Esophagus (tissue), 2 donors: ENCODE results near the gene MDFI. TPM values are rescaled to one million over a fixed set of nuclear protein-coding genes. Genes with fewer than 3 reads are reported as not detected.

ENCODE experiments used
- H3K27ac ChIP-seq, 2 donors: one replicate each; pipeline ENCODE4 v1.5.1; 2013; ENCODE audit warnings: low read depth in 2 of 2, mild to moderate bottlenecking in 2 of 2, inconsistent platforms in 1 of 2, low read length in 1 of 2, moderate library complexity in 1 of 2
- H3K27me3 ChIP-seq, 2 donors: one replicate each; pipeline ENCODE4 v1.6.1; 2013; ENCODE audit warnings: low read length in 2 of 2, control low read depth in 1 of 2, mild to moderate bottlenecking in 1 of 2; ENCODE audit not compliant: insufficient read depth in 2 of 2, control insufficient read depth in 1 of 2
- H3K36me3 ChIP-seq, 2 donors: one replicate each; pipeline ENCODE4 v1.6.1; 2013; ENCODE audit warnings: low read length in 1 of 2; ENCODE audit not compliant: control insufficient read depth in 2 of 2, insufficient read depth in 2 of 2
- H3K4me1 ChIP-seq, 2 donors: one replicate each; pipeline ENCODE4 v1.6.1; 2013; ENCODE audit warnings: low read length in 1 of 2; ENCODE audit not compliant: control insufficient read depth in 2 of 2, insufficient read depth in 2 of 2
- H3K4me3 ChIP-seq, 2 donors: one replicate each; pipeline ENCODE4 v1.5.1; 2013; ENCODE audit warnings: low read length in 2 of 2, mild to moderate bottlenecking in 2 of 2, low read depth in 1 of 2, moderate library complexity in 1 of 2
- H3K9me3 ChIP-seq, 2 donors: one replicate each; pipeline ENCODE4 v1.6.1; 2013; ENCODE audit warnings: mild to moderate bottlenecking in 2 of 2, low read depth in 1 of 2, low read length in 1 of 2, moderate library complexity in 1 of 2; ENCODE audit not compliant: control insufficient read depth in 2 of 2, insufficient read depth in 1 of 2
- WGBS, 2 donors: extraction: QIAGEN DNeasy Blood & Tissue Kit; methylation state at CpG; one replicate each; pipeline ENCODE4 v1.1.7; 2013; 5-methylcytosine and 5-hydroxymethylcytosine counted together
- polyA plus RNA-seq, 2 donors: library from polyadenylated mRNA; stranded (reverse); fragments of 200-250 nt; gene quantifications; one replicate each; pipeline ENCODE4 v1.2.3, GENCODE V29; 2013
- donor health status: healthy with polysubstance abuse.
- donor health status: Bipolar disorder and iron deficiency.

MDFI gene
- polyA plus RNA-seq, 2 donors = 57.2 to 70.3 TPM

- Histone ChIP-seq H3K4me3 (no peak overlapping the region), H3K9me3 (no peaks in the 10 kb centered on the region), H3K27ac (no peak overlapping the region), H3K4me1 (no peaks in the 10 kb centered on the region), H3K36me3 (no peaks in the 10 kb centered on the region), H3K27me3 (no peaks in the 10 kb centered on the region)
- 39 to 68% methylated on average over 7 of the region's 7 CpGs for WGBS, 2 donors
These were observed 21.7 kb downstream of the MDFI start for GRCh38 chr6:41659935-41660334.

GRCh38 chr6:41663568-41663967, 25.3 kb downstream of the MDFI start:
- H3K27ac ChIP-seq = no peak overlapping the region
- H3K9me3 ChIP-seq = no peaks in the 10 kb centered on the region
- H3K27me3 ChIP-seq = no peaks in the 10 kb centered on the region
- no peaks in the 10 kb centered on the region for H3K4me1 ChIP-seq
- H3K36me3 ChIP-seq = no peaks in the 10 kb centered on the region
- no peak overlapping the region for H3K4me3 ChIP-seq
- 65 to 76% methylated on average over 5 of the region's 5 CpGs for WGBS, 2 donors

DNA sequence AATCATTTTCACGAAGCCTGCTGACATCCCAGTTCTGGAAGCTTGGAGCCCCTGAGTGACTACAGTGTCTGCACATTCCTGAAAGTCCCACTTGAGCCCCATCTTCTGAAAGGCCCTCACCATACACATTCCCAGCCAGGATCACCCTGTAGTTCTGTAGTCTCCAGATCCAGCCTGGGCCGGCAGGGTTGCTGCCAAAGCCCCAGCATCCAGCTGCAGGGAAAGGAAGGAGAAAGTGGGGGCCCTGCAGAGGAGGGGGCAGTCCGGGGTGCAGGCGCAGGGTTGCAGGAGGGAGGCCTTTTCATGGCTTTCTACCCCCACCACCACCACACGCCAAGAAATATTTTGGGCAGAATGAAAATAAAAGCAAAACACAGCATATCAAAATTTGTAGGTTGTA, 26.0 kb downstream of the MDFI start:
- H3K27me3 ChIP-seq = no peaks in the 10 kb centered on the region
- 86 to 87% methylated on average over 5 of the region's 5 CpGs for WGBS, 2 donors
- no peak overlapping the region for H3K27ac ChIP-seq
- H3K4me1 ChIP-seq = no peaks in the 10 kb centered on the region
- no peak overlapping the region for H3K4me3 ChIP-seq
- H3K9me3 ChIP-seq = no peaks in the 10 kb centered on the region
- no peaks in the 10 kb centered on the region for H3K36me3 ChIP-seq

GRCh38 chr6:41667195-41667594, 28.9 kb downstream of the MDFI start:
- no peak overlapping the region for H3K4me3 ChIP-seq
- 98 to 100% methylated on average over 1 of the region's 1 CpG for WGBS, 2 donors
- no peaks in the 10 kb centered on the region for H3K36me3 ChIP-seq
- no peak overlapping the region for H3K27ac ChIP-seq
- H3K9me3 ChIP-seq = no peaks in the 10 kb centered on the region
- H3K4me1 ChIP-seq = no peaks in the 10 kb centered on the region
- H3K27me3 ChIP-seq = no peaks in the 10 kb centered on the region

DNA sequence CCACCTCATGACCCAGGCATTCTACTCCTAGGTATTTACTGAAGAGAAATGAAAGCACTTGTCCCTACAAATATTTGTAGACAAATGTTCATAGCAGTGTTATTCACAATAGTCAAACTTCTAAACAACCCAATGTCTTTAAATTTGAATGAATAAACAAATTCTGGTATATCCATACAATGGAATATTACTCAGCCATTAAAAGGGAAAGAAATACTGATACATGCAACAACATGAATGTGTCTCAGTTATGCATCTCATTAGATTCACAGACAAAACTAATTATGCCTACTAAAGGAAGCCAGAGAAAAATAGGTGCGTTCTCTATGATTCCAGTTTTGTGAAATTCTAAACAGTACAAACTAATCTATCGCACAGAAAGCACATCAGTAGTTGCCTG, 30.7 kb downstream of the MDFI start:
- 93 to 98% methylated on average over 2 of the region's 2 CpGs for WGBS, 2 donors
- Histone ChIP-seq H3K4me1 (no peaks in the 10 kb centered on the region), H3K27ac (no peak overlapping the region), H3K36me3 (no peaks in the 10 kb centered on the region), H3K9me3 (no peaks in the 10 kb centered on the region), H3K27me3 (no peaks in the 10 kb centered on the region), H3K4me3 (no peak overlapping the region)

DNA sequence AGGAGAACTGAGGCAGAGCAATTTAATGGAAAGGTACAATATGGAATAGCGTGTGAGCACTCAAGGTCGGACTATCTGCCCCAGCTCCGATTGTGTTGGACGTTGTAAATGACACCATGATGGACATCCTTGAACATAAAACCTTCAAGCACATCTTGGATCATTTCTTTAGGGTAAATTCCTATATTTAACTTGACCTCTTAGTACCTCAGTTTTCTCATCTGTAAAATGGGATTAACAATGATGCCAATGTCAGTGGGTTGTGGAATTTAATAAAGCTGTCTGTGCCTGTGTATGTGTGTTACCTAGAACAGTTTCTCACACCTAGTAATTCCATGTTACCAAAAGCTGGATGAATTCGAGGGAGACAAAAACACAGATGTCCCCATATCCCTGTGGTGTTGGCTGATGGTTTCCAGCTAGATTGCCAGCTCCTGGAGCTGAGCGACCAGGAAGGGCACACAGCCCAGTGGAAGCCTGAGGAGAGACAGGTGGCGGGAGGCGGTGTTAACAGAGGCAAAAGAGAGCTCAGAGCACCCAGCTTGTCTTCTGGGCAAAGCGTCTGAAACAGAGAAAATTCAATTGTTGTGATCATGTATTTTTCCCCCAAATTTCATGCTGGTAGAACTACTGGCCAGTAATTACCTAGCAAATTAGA, 32.6 kb downstream of the MDFI start:
- Histone ChIP-seq H3K27ac (no peak overlapping the region), H3K4me1 (no peaks in the 10 kb centered on the region), H3K4me3 (no peak overlapping the region), H3K27me3 (no peaks in the 10 kb centered on the region), H3K36me3 (no peaks in the 10 kb centered on the region), H3K9me3 (no peaks in the 10 kb centered on the region)
- 77 to 83% methylated on average over 9 of the region's 9 CpGs for WGBS, 2 donors

- Histone ChIP-seq H3K9me3 (no peaks in the 10 kb centered on the region), H3K4me1 (no peaks in the 10 kb centered on the region), H3K27ac (no peak overlapping the region), H3K4me3 (no peak overlapping the region), H3K27me3 (no peaks in the 10 kb centered on the region), H3K36me3 (no peaks in the 10 kb centered on the region)
- 53 to 57% methylated on average over 5 of the region's 5 CpGs for WGBS, 2 donors
These were observed 33.1 kb downstream of the MDFI start for GRCh38 chr6:41671376-41671775.

DNA sequence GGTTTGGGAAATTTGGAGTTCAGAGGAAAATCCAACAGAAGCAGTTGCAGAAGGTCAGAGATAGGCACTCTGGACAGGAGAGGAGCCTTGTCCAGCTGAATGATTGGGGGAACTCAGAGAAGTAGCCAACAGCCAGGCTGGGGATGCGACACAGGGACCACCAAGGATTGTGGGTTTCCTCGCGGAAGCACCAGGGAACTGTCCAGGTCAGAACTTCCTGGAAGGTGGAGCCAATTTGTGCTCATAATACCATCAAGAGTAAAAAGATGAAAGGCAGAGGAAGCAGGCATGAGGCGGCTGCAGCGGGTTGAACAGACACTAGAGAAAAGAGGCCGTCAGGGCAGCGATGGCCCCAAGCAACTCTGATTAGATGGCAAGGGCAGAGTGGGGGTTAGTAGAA, 33.7 kb downstream of the MDFI start:
- no peaks in the 10 kb centered on the region for H3K36me3 ChIP-seq
- H3K9me3 ChIP-seq = no peaks in the 10 kb centered on the region
- H3K4me1 ChIP-seq = no peaks in the 10 kb centered on the region
- H3K27me3 ChIP-seq = no peaks in the 10 kb centered on the region
- H3K27ac ChIP-seq = no peak overlapping the region
- H3K4me3 ChIP-seq = no peak overlapping the region
- WGBS, 2 donors = 78 to 83% methylated on average over 7 of the region's 7 CpGs

GRCh38 chr6:41672816-41673703, 34.8 kb downstream of the MDFI start:
- no peaks in the 10 kb centered on the region for H3K27me3 ChIP-seq
- H3K36me3 ChIP-seq = no peaks in the 10 kb centered on the region
- H3K9me3 ChIP-seq = no peaks in the 10 kb centered on the region
- WGBS, 2 donors = 83 to 85% methylated on average over 17 of the region's 17 CpGs
- H3K4me1 ChIP-seq = no peaks in the 10 kb centered on the region
- no peak overlapping the region for H3K4me3 ChIP-seq
- no peak overlapping the region for H3K27ac ChIP-seq

- H3K27me3 ChIP-seq = no peaks in the 10 kb centered on the region
- no peak overlapping the region for H3K4me3 ChIP-seq
- 78 to 79% methylated on average over 5 of the region's 5 CpGs for WGBS, 2 donors
- H3K4me1 ChIP-seq = no peaks in the 10 kb centered on the region
- no peaks in the 10 kb centered on the region for H3K36me3 ChIP-seq
- no peaks in the 10 kb centered on the region for H3K9me3 ChIP-seq
- H3K27ac ChIP-seq = no peak overlapping the region
These were observed 35.4 kb downstream of the MDFI start for GRCh38 chr6:41673704-41674000.
